HepG2 (cell line): ENCODE data around the gene RAPGEF6. TPM values are rescaled to one million over a fixed set of nuclear protein-coding genes. Genes with fewer than 3 reads are reported as not detected.

Experiments used
- CHD2 ChIP-seq: IDR thresholded peaks from 2 replicates; pipeline ENCODE4 v1.6.1; 2011; ENCODE audit warnings: low read depth, low read length, improper control_type of control experiment
- EZH2 ChIP-seq: conservative IDR thresholded peaks from 2 replicates; pipeline ENCODE4 v1.6.1; 2012; ENCODE audit warnings: mild to moderate bottlenecking, low read depth, low read length, moderate library complexity
- GTF3A ChIP-seq: sonication (generic); formaldehyde crosslinking; conservative IDR thresholded peaks from 2 replicates; pipeline ENCODE4 v1.4.0; 2020; ENCODE audit warnings: mild to moderate bottlenecking, missing genetic modification reagents
- HCFC1 ChIP-seq: fragments of 150-350 bp; IDR thresholded peaks from 2 replicates; pipeline ENCODE4 v1.6.1; 2014; ENCODE audit warnings: low read depth, low read length
- NFE2L1 ChIP-seq: sonication (generic); formaldehyde crosslinking; IDR thresholded peaks from 2 replicates; pipeline ENCODE4 v1.4.0; 2020; ENCODE audit warnings: missing genetic modification reagents, mild to moderate bottlenecking, borderline replicate concordance
- NONO ChIP-seq, 2 experiments: fragments of 450-650 bp in 1 of 2; sonication (generic) in 1 of 2; formaldehyde crosslinking in 1 of 2; IDR thresholded peaks in 1 of 2; conservative IDR thresholded peaks in 1 of 2; 2 replicates each; pipeline versions ENCODE4 v1.6.1 to v1.8.0; 2017 to 2022; ENCODE audit warnings: mild to moderate bottlenecking in 1 of 2, missing genetic modification reagents in 1 of 2, moderate library complexity in 1 of 2
- NR2C2 ChIP-seq: sonication (generic); formaldehyde crosslinking; IDR thresholded peaks from 2 replicates; pipeline ENCODE4 v1.4.0; 2020; ENCODE audit warnings: missing genetic modification reagents, mild to moderate bottlenecking, moderate library complexity, borderline replicate concordance
- RFXAP ChIP-seq: sonication (generic); formaldehyde crosslinking; IDR thresholded peaks from 2 replicates; pipeline ENCODE4 v1.4.0; 2020; ENCODE audit warnings: missing genetic modification reagents, borderline replicate concordance
- U2AF2 ChIP-seq: fragments of 200-400 bp; formaldehyde crosslinking; IDR thresholded peaks from 2 replicates; pipeline ENCODE4 v1.6.1; 2017; ENCODE audit warnings: low read depth, mild to moderate bottlenecking, low read length
- ZFP37 ChIP-seq: sonication (generic); formaldehyde crosslinking; IDR thresholded peaks from 2 replicates; pipeline ENCODE4 v1.4.0; 2020; ENCODE audit warnings: missing genetic modification reagents, borderline replicate concordance
- ZFY ChIP-seq: sonication (generic); formaldehyde crosslinking; IDR thresholded peaks from 2 replicates; pipeline ENCODE4 v1.4.0; 2020; ENCODE audit warnings: missing genetic modification reagents
- ZNF235 ChIP-seq: sonication (generic); formaldehyde crosslinking; IDR thresholded peaks from 2 replicates; pipeline ENCODE4 v1.8.1; 2023; ENCODE audit warnings: mild to moderate bottlenecking, missing genetic modification reagents, borderline replicate concordance
- ZNF431 ChIP-seq: sonication (generic); formaldehyde crosslinking; IDR thresholded peaks from 2 replicates; pipeline ENCODE4 v1.9.0; 2022; ENCODE audit warnings: missing genetic modification reagents, low read depth, mild to moderate bottlenecking, borderline replicate concordance
- ZNF761 ChIP-seq: sonication (generic); formaldehyde crosslinking; conservative IDR thresholded peaks from 2 replicates; pipeline ENCODE4 v1.4.0; 2020; ENCODE audit warnings: mild to moderate bottlenecking, missing genetic modification reagents
- polyA plus RNA-seq, 8 experiments: library from polyadenylated mRNA; depleted of rRNA in 3 of 8; stranded (reverse) in 7 of 8; unstranded in 1 of 8; fragments of >200 nt; fragmentation: Illumina TruSeq in 4 of 8; extraction: Trizol in 4 of 8; gene quantifications; 2 replicates each; pipeline versions ENCODE4 v1.2.1 to v1.2.3, GENCODE V29; 2011 to 2016; ENCODE audit warnings: low read depth in 4 of 8, missing spikeins in 1 of 8, mixed read lengths in 1 of 8; ENCODE audit not compliant: insufficient read depth in 1 of 8
- total RNA-seq, 5 experiments: library from RNA; depleted of rRNA; stranded (reverse); fragments of >200 nt; fragmentation: Illumina TruSeq; extraction: Trizol; gene quantifications; 2 replicates each; pipeline ENCODE4 v1.2.3, GENCODE V29; 2016; ENCODE audit warnings: low read depth in 1 of 5
- TF ChIP-seq, protein P1 (sequence below): IDR thresholded peaks from 2 replicates; pipeline ENCODE4 v1.6.1; 2016
- TF ChIP-seq, protein P2 (sequence below): IDR thresholded peaks from 2 replicates; pipeline ENCODE4 v1.6.1; 2016; ENCODE audit warnings: low read depth
- TF ChIP-seq, protein P3 (sequence below): sonication (generic); IDR thresholded peaks from 2 replicates; pipeline ENCODE4 v1.6.1; 2016; ENCODE audit warnings: low read depth, borderline replicate concordance
- TF ChIP-seq, protein P4 (sequence below): sonication (generic); formaldehyde crosslinking; IDR thresholded peaks from 2 replicates; pipeline ENCODE4 v1.9.0; 2021; ENCODE audit warnings: missing genetic modification reagents, borderline replicate concordance
- TF ChIP-seq, protein P5 (sequence below): sonication (generic); formaldehyde crosslinking; IDR thresholded peaks from 2 replicates; pipeline ENCODE4 v1.4.0; 2020; ENCODE audit warnings: missing genetic modification reagents
- TF ChIP-seq, protein P6 (sequence below): IDR thresholded peaks from 2 replicates; pipeline ENCODE4 v1.6.1; 2016; ENCODE audit warnings: missing biosample characterization, missing genetic modification reagents, low read depth

RAPGEF6 gene
- total and polyA plus RNA-seq, 2 of the 13 experiments (the other 11 are each of a cell fraction or from before 2014, with no cell fraction given): 7.7 to 24.6 TPM

DNA sequence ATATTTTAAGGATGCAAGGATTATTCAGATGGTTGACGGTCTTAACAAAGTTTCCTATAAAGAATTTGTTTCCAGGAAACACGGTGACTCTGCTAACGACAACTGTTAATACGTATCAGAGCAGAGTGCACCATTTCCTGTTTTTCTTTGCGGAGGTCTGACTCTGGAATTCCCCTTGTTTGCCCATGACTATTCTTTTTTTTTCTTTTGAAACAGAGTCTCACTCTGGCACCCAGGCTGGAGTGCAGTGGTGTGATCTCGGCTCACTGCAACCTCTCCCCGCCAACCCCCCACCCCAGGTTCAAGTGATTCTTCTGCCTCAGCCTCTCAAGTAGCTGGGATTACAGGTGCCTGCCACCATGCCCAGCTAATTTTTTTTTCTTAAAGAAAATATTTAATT lies 255.3 kb downstream of the RAPGEF6 start (continued):
- TF ChIP-seq U2AF2 (no peak), ZNF431 (CRISPR knock-in tag) (no peak; the same call in 1 of the 2 replicates), CHD2 (no peak), ZFP37 (CRISPR knock-in tag) (no peak), GTF3A (CRISPR knock-in tag) (no peak), ZNF235 (CRISPR knock-in tag) (no peak), ZNF761 (no peak), EZH2 (no peak), ZFY (CRISPR knock-in tag) (no peak), NR2C2 (no peak), NONO (IDR thresholded peaks at IDR 0.05) (no peak), NONO (CRISPR knock-in tag; conservative IDR thresholded peaks at IDR 0.05) (no peak), RFXAP (CRISPR knock-in tag) (no peak), NFE2L1 (CRISPR knock-in tag) (no peak), HCFC1 (no peak)
- TF ChIP-seq, protein P1, sequence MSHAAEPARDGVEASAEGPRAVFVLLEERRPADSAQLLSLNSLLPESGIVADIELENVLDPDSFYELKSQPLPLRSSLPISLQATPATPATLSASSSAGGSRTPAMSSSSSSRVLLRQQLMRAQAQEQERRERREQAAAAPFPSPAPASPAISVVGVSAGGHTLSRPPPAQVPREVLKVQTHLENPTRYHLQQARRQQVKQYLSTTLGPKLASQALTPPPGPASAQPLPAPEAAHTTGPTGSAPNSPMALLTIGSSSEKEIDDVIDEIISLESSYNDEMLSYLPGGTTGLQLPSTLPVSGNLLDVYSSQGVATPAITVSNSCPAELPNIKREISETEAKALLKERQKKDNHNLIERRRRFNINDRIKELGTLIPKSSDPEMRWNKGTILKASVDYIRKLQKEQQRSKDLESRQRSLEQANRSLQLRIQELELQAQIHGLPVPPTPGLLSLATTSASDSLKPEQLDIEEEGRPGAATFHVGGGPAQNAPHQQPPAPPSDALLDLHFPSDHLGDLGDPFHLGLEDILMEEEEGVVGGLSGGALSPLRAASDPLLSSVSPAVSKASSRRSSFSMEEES: no peak
- TF ChIP-seq, protein P2, sequence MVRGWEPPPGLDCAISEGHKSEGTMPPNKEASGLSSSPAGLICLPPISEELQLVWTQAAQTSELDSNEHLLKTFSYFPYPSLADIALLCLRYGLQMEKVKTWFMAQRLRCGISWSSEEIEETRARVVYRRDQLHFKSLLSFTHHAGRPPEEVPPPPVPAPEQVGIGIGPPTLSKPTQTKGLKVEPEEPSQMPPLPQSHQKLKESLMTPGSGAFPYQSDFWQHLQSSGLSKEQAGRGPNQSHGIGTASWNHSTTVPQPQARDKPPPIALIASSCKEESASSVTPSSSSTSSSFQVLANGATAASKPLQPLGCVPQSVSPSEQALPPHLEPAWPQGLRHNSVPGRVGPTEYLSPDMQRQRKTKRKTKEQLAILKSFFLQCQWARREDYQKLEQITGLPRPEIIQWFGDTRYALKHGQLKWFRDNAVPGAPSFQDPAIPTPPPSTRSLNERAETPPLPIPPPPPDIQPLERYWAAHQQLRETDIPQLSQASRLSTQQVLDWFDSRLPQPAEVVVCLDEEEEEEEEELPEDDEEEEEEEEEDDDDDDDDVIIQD (CRISPR knock-in tag): peak; percentile 83
- TF ChIP-seq, protein P3, sequence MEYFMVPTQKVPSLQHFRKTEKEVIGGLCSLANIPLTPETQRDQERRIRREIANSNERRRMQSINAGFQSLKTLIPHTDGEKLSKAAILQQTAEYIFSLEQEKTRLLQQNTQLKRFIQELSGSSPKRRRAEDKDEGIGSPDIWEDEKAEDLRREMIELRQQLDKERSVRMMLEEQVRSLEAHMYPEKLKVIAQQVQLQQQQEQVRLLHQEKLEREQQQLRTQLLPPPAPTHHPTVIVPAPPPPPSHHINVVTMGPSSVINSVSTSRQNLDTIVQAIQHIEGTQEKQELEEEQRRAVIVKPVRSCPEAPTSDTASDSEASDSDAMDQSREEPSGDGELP: no peak
- TF ChIP-seq, protein P4, sequence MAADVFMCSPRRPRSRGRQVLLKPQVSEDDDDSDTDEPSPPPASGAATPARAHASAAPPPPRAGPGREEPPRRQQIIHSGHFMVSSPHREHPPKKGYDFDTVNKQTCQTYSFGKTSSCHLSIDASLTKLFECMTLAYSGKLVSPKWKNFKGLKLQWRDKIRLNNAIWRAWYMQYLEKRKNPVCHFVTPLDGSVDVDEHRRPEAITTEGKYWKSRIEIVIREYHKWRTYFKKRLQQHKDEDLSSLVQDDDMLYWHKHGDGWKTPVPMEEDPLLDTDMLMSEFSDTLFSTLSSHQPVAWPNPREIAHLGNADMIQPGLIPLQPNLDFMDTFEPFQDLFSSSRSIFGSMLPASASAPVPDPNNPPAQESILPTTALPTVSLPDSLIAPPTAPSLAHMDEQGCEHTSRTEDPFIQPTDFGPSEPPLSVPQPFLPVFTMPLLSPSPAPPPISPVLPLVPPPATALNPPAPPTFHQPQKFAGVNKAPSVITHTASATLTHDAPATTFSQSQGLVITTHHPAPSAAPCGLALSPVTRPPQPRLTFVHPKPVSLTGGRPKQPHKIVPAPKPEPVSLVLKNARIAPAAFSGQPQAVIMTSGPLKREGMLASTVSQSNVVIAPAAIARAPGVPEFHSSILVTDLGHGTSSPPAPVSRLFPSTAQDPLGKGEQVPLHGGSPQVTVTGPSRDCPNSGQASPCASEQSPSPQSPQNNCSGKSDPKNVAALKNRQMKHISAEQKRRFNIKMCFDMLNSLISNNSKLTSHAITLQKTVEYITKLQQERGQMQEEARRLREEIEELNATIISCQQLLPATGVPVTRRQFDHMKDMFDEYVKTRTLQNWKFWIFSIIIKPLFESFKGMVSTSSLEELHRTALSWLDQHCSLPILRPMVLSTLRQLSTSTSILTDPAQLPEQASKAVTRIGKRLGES: no peak
- TF ChIP-seq, protein P5, sequence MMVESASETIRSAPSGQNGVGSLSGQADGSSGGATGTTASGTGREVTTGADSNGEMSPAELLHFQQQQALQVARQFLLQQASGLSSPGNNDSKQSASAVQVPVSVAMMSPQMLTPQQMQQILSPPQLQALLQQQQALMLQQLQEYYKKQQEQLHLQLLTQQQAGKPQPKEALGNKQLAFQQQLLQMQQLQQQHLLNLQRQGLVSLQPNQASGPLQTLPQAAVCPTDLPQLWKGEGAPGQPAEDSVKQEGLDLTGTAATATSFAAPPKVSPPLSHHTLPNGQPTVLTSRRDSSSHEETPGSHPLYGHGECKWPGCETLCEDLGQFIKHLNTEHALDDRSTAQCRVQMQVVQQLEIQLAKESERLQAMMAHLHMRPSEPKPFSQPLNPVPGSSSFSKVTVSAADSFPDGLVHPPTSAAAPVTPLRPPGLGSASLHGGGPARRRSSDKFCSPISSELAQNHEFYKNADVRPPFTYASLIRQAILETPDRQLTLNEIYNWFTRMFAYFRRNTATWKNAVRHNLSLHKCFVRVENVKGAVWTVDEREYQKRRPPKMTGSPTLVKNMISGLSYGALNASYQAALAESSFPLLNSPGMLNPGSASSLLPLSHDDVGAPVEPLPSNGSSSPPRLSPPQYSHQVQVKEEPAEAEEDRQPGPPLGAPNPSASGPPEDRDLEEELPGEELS (CRISPR knock-in tag): no peak
- TF ChIP-seq, protein P6, sequence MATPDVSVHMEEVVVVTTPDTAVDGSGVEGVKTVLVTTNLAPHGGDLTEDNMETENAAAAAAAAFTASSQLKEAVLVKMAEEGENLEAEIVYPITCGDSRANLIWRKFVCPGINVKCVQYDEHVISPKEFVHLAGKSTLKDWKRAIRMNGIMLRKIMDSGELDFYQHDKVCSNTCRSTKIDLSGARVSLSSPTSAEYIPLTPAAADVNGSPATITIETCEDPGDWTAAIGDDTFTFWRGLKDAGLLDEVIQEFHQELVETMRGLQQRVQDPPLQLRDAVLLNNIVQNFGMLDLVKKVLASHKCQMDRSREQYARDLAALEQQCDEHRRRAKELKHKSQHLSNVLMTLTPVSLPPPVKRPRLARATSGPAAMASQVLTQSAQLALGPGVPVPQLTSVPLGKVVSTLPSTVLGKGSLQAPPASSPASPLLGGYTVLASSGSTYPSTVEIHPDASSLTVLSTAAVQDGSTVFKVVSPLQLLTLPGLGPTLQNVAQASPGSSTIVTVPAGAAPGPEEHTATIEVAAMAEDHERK: no peak
